Measurements from ENCODE around the gene MAD1L1.

The MAD1L1 gene

DNA sequence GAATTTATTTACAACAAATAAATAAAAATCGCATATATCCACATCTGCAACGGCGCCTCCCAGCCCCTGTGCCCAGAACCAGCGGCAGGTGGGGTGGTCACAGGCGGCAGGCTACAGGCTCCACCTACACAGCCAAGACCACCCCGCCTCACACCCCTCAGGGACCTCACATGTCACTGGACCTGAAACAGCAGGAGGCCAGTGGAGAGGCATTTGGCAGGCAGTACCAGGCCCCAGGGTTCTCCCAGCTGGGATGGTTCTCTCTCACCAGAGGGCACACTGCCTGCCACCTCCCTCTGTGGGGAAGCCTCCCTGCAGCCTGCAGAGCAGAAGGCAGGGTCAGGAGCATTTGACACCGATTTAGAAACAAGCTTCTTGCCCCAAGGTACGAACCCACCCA is 81.5 kb downstream of the MAD1L1 start:
- H3K9me3 ChIP-seq (ENCODE audit: low read depth, low read length) = no peaks in the 10 kb centered on the region
- H3K4me3 ChIP-seq = no peak overlapping the region
- H3K27ac ChIP-seq = no peak overlapping the region
- peaks cover 3% of the 10 kb centered on the region; the same call in 1 of the 2 replicates for H3K36me3 ChIP-seq (ENCODE audit: insufficient read depth, low read length)
- no peak for DNase-seq (ENCODE audit: low read depth, low spot score)
- H3K9ac ChIP-seq (ENCODE audit: insufficient read length) = no peak overlapping the region
- TF ChIP-seq FOXP2 (optimal IDR thresholded peaks at IDR 0.05; ENCODE audit: control extremely low read depth, extremely low read length, insufficient read depth) (no peak), POLR2AphosphoS5 (IDR thresholded peaks at IDR 0.05; ENCODE audit: borderline replicate concordance, low read depth, low read length) (no peak), EZH2 (IDR thresholded peaks at IDR 0.05) (no peak)

- H3K27ac ChIP-seq = no peak overlapping the region
- H3K4me3 ChIP-seq = no peak overlapping the region
- H3K9ac ChIP-seq (ENCODE audit: insufficient read length) = no peak overlapping the region
- H3K9me3 ChIP-seq (ENCODE audit: low read depth, low read length) = no peaks in the 10 kb centered on the region
- peaks cover 3% of the 10 kb centered on the region; the same call in 1 of the 2 replicates for H3K36me3 ChIP-seq (ENCODE audit: insufficient read depth, low read length)
- DNase-seq (ENCODE audit: low read depth, low spot score) = no peak
- TF ChIP-seq POLR2AphosphoS5 (IDR thresholded peaks at IDR 0.05; ENCODE audit: borderline replicate concordance, low read depth, low read length) (no peak), EZH2 (IDR thresholded peaks at IDR 0.05) (no peak), FOXP2 (optimal IDR thresholded peaks at IDR 0.05; ENCODE audit: control extremely low read depth, extremely low read length, insufficient read depth) (no peak)
Measured at GRCh38 chr7:2150445-2150815, 82.3 kb downstream of the MAD1L1 start.

DNA sequence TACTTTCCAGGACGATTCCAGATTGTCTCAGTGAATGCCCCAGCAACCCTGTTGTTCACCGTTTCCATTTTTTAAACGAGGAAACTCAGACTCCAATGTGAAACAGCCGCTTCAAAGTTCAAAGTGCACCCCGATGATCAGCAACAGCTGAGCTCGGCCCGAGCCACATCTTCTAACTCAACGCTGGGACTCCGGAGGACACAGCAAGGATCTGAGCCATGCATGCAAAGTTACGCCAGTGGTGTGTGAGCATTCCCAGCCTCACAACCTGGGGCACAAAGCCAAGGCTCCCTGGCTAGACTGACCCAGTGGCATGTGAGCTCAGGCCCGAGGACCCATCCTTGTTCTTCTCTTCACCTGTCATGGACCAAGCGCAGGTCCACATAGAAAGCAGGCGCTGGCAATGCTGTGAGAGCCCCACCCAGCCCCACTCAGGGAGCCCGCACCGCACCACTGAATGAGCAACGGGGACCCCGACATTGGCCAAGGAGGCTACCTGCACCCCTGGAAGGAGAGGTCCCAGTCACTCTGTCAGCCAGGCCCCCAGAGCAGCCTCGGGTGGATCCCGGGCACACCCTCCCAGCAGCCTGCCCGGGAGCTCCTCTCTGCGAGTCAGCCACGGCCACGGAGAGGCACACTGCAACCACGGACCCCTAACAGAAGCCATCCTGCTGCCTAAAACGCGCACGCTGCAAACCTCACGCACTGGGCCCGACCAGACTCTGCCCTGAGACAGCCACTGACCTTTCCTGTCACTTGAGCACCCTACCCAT is 82.9 kb downstream of the MAD1L1 start:
- DNase-seq (ENCODE audit: low read depth, low spot score) = no peak
- no peak overlapping the region for H3K4me3 ChIP-seq
- no peak overlapping the region for H3K27ac ChIP-seq
- no peaks in the 10 kb centered on the region; the same call in 1 of the 2 replicates for H3K36me3 ChIP-seq (ENCODE audit: insufficient read depth, low read length)
- TF ChIP-seq POLR2AphosphoS5 (IDR thresholded peaks at IDR 0.05; ENCODE audit: borderline replicate concordance, low read depth, low read length) (no peak), FOXP2 (optimal IDR thresholded peaks at IDR 0.05; ENCODE audit: control extremely low read depth, extremely low read length, insufficient read depth) (no peak), EZH2 (IDR thresholded peaks at IDR 0.05) (no peak)
- H3K9me3 ChIP-seq (ENCODE audit: low read depth, low read length) = no peaks in the 10 kb centered on the region
- no peak overlapping the region for H3K9ac ChIP-seq (ENCODE audit: insufficient read length)

DNA sequence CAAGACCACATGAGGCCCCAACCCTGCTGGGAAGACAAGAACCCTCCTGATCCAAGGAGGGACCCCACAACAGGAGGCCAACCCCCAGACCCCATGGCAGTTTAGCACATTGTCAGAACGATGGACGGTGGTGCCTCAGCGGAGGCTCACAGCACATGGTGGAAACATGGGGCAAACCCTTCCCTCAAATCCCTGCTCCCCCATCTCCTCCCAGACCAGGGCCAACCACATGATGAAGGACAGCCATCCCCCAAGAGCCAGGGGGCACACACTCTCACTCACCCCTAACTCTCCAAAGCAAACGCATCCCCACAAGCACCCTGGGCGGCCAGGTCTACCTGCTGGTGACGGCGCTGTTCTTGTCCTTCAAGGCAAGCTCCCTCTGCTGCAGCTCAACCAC is 83.9 kb downstream of the MAD1L1 start:
- no peak overlapping the region for H3K9ac ChIP-seq (ENCODE audit: insufficient read length)
- H3K36me3 ChIP-seq (ENCODE audit: insufficient read depth, low read length) = no peaks in the 10 kb centered on the region; the same call in 1 of the 2 replicates
- no peak overlapping the region for H3K4me3 ChIP-seq
- no peak for DNase-seq (ENCODE audit: low read depth, low spot score)
- no peak overlapping the region for H3K27ac ChIP-seq
- TF ChIP-seq FOXP2 (optimal IDR thresholded peaks at IDR 0.05; ENCODE audit: control extremely low read depth, extremely low read length, insufficient read depth) = no peak
- TF ChIP-seq EZH2 (IDR thresholded peaks at IDR 0.05) = no peak
- no peak for TF ChIP-seq POLR2AphosphoS5 (IDR thresholded peaks at IDR 0.05; ENCODE audit: borderline replicate concordance, low read depth, low read length)
- H3K9me3 ChIP-seq (ENCODE audit: low read depth, low read length) = no peaks in the 10 kb centered on the region

GRCh38 chr7:2148189-2148588 is 84.6 kb downstream of the MAD1L1 start:
- H3K4me3 ChIP-seq = no peak overlapping the region
- TF ChIP-seq FOXP2 (optimal IDR thresholded peaks at IDR 0.05; ENCODE audit: control extremely low read depth, extremely low read length, insufficient read depth) = no peak
- TF ChIP-seq POLR2AphosphoS5 (IDR thresholded peaks at IDR 0.05; ENCODE audit: borderline replicate concordance, low read depth, low read length) = no peak
- no peak for TF ChIP-seq EZH2 (IDR thresholded peaks at IDR 0.05)
- H3K9ac ChIP-seq (ENCODE audit: insufficient read length) = no peak overlapping the region
- H3K9me3 ChIP-seq (ENCODE audit: low read depth, low read length) = no peaks in the 10 kb centered on the region
- no peak for DNase-seq (ENCODE audit: low read depth, low spot score)
- no peaks in the 10 kb centered on the region; the same call in 1 of the 2 replicates for H3K36me3 ChIP-seq (ENCODE audit: insufficient read depth, low read length)
- no peak overlapping the region for H3K27ac ChIP-seq

DNA sequence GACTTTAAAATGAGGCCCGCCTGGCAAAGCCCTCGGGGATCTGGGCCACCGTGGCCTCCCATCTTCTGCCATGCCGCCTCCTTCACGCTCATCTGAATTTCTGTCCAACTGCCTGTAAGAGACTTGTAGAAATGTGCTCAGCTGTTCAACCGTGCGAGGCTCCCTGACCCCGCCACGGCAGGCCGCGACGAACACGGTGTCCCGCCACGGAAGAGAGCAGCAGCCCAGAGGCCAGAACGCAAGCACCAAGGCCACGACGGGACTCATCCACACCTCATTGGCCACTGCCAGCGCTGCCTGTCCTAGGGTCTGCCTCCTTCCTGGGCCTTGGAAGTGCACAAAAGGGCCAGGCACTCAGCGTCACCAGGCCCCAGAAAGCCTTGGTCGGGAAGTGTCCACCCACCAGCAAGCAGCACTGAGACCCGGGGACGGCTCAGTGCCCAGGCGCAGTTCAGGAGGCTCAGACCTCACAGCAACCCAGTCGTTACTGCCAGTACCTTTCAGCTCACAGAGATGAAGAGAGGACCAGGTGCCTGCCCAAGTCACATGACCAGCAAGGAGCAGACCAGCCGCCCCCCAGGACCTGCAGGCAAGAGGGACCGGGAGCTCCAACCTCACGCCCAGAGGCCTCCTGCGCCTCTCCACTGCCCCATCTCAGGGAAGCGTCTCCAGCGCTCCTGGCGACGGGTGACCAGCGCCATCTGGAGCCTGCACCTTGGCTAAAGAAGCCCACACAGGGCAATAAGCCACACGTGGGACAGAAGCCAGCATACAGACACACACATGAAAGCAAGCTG is 85.9 kb downstream of the MAD1L1 start:
- H3K36me3 ChIP-seq (ENCODE audit: insufficient read depth, low read length) = no peaks in the 10 kb centered on the region; the same call in 1 of the 2 replicates
- DNase-seq (ENCODE audit: low read depth, low spot score) = no peak
- no peak overlapping the region for H3K27ac ChIP-seq
- TF ChIP-seq POLR2AphosphoS5 (IDR thresholded peaks at IDR 0.05; ENCODE audit: borderline replicate concordance, low read depth, low read length) (no peak), FOXP2 (optimal IDR thresholded peaks at IDR 0.05; ENCODE audit: control extremely low read depth, extremely low read length, insufficient read depth) (no peak), EZH2 (IDR thresholded peaks at IDR 0.05) (no peak)
- no peaks in the 10 kb centered on the region for H3K9me3 ChIP-seq (ENCODE audit: low read depth, low read length)
- H3K4me3 ChIP-seq = no peak overlapping the region
- no peak overlapping the region for H3K9ac ChIP-seq (ENCODE audit: insufficient read length)

DNA sequence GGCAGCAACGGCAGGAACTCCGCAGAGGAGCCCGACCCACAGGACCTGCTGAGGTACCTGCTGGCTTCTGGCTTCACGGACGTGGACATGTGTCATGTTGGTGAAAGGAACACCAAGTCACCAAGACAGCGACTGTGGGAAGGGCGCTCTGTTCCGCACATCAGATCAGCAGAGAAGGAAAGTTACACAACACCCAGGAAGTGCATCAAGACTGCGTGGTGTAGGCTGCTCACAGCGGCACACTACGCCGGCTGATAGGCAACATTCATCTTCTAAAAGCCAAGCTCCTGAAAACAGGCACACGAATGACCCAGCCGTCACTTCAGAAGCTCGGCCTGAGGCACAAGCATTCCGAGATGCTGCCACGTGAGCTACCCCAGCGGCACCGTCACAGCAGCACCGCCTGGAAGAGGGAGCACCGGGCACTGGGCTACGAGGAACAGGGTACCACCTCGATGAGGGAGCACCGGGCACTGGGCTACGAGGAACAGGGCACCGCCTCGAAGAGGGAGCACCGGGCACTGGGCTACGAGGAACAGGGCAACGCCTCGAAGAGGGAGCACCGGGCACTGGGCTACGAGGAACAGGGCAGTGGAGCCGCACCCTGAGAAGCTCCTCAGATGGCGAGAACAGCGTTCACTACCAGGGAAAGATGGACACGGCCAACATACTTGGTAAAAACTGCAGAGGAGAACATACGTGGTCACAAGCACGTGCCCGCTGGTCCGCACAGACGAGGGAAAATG is 86.7 kb downstream of the MAD1L1 start:
- no peak overlapping the region for H3K4me3 ChIP-seq
- no peak for TF ChIP-seq FOXP2 (optimal IDR thresholded peaks at IDR 0.05; ENCODE audit: control extremely low read depth, extremely low read length, insufficient read depth)
- TF ChIP-seq EZH2 (IDR thresholded peaks at IDR 0.05) = no peak
- TF ChIP-seq POLR2AphosphoS5 (IDR thresholded peaks at IDR 0.05; ENCODE audit: borderline replicate concordance, low read depth, low read length) = no peak
- H3K27ac ChIP-seq = no peak overlapping the region
- no peak overlapping the region for H3K9ac ChIP-seq (ENCODE audit: insufficient read length)
- H3K36me3 ChIP-seq (ENCODE audit: insufficient read depth, low read length) = no peaks in the 10 kb centered on the region; the same call in 1 of the 2 replicates
- no peaks in the 10 kb centered on the region for H3K9me3 ChIP-seq (ENCODE audit: low read depth, low read length)
- DNase-seq (ENCODE audit: low read depth, low spot score) = no peak

DNA sequence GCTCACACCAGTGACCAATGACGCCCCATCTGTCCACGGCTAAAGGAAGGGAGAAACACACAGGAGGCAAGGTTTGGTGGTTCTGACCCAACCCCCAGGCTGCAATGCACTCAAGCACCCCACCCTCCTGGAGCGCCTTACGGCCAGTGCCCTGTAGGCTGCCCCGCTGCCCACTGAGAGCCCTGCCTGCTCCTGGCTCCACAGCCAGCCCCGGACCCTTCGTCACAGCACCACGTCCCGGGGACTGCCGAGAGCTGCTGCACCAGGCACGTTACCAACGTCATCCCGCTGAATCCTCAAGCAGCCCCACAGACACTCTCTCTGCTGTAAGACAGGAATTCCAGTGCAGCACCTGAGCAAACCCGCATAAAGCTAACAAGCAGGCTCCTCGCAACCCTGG is 87.8 kb downstream of the MAD1L1 start:
- Histone ChIP-seq H3K4me3 (no peak overlapping the region), H3K9me3 (ENCODE audit: low read depth, low read length) (no peaks in the 10 kb centered on the region), H3K36me3 (ENCODE audit: insufficient read depth, low read length) (no peaks in the 10 kb centered on the region; the same call in 1 of the 2 replicates), H3K27ac (no peak overlapping the region), H3K9ac (ENCODE audit: insufficient read length) (no peak overlapping the region)
- DNase-seq (ENCODE audit: low read depth, low spot score) = no peak
- no peak for TF ChIP-seq EZH2 (IDR thresholded peaks at IDR 0.05)
- no peak for TF ChIP-seq POLR2AphosphoS5 (IDR thresholded peaks at IDR 0.05; ENCODE audit: borderline replicate concordance, low read depth, low read length)
- no peak for TF ChIP-seq FOXP2 (optimal IDR thresholded peaks at IDR 0.05; ENCODE audit: control extremely low read depth, extremely low read length, insufficient read depth)
